Lung (tissue), 12 donors: ENCODE results near the gene PPP1R14B. TPM values are rescaled to one million over a fixed set of nuclear protein-coding genes. Genes with fewer than 3 reads are reported as not detected.

Experiments used
- ATAC-seq: fragments of 200-7000 bp; cut with Tn5 transposase; one replicate; pipeline ENCODE4 v1.9.1; 2020; ENCODE audit warnings: moderate number of reproducible peaks; ENCODE audit not compliant: insufficient read depth, low FRiP score
- DNase-seq, 3 donors: peaks; one replicate each; pipeline ENCODE4 v3.0.0-alpha.2; 2013 to 2017
- H3K27ac ChIP-seq, 2 donors: one replicate each; pipeline ENCODE4 v1.5.1; 2013; ENCODE audit warnings: mild to moderate bottlenecking in 2 of 2, moderate library complexity in 2 of 2, control low read depth in 1 of 2, inconsistent platforms in 1 of 2, low read depth in 1 of 2, low read length in 1 of 2
- H3K27me3 ChIP-seq, 3 donors: one replicate each; pipeline ENCODE4 v1.5.1; 2013; ENCODE audit warnings: low read length in 2 of 3; ENCODE audit not compliant: control insufficient read depth in 3 of 3, insufficient read depth in 3 of 3
- H3K36me3 ChIP-seq, 4 donors: one replicate each; pipeline ENCODE4 v1.5.1; 2013; ENCODE audit warnings: low read length in 4 of 4, mild to moderate bottlenecking in 1 of 4, moderate library complexity in 1 of 4; ENCODE audit not compliant: control insufficient read depth in 4 of 4, insufficient read depth in 4 of 4
- H3K4me1 ChIP-seq, 5 donors: one replicate each; pipeline ENCODE4 v1.5.1; 2013; ENCODE audit warnings: low read length in 5 of 5, mild to moderate bottlenecking in 2 of 5, moderate library complexity in 1 of 5; ENCODE audit not compliant: control insufficient read depth in 5 of 5, insufficient read depth in 5 of 5
- H3K4me3 ChIP-seq: one replicate; pipeline ENCODE4 v1.5.1; 2013; ENCODE audit warnings: mild to moderate bottlenecking, control low read depth, moderate library complexity
- H3K9ac ChIP-seq, 2 donors: one replicate each; pipeline ENCODE4 v1.5.1; 2013; ENCODE audit warnings: low read length in 2 of 2, control low read depth in 1 of 2; ENCODE audit not compliant: insufficient read depth in 1 of 2
- H3K9me3 ChIP-seq, 4 donors: one replicate each; pipeline ENCODE4 v1.5.1; 2013; ENCODE audit warnings: low read length in 3 of 4, mild to moderate bottlenecking in 1 of 4, moderate library complexity in 1 of 4; ENCODE audit not compliant: control insufficient read depth in 4 of 4, insufficient read depth in 3 of 4
- WGBS, 2 donors: extraction: QIAGEN DNeasy Blood & Tissue Kit; methylation state at CpG; one replicate each; pipeline ENCODE4 v1.1.7; 2013; 5-methylcytosine and 5-hydroxymethylcytosine counted together
- polyA plus RNA-seq, 2 donors: library from polyadenylated mRNA; stranded (reverse); fragments of 200-250 nt; gene quantifications; one replicate each; pipeline ENCODE4 v1.2.1, GENCODE V29; 2013
- total RNA-seq, 2 donors: library from RNA; depleted of rRNA in 1 of 2; stranded (reverse); fragments of >200 nt in 1 of 2; gene quantifications; one replicate each; pipeline ENCODE4 v1.2.1, GENCODE V29; 2014 to 2021
- TF ChIP-seq, protein P1 (sequence below): IDR thresholded peaks from 2 replicates; pipeline ENCODE4 v1.5.1; 2012; ENCODE audit warnings: mild to moderate bottlenecking; ENCODE audit errors: control extremely low read depth, extremely low read depth
- donor health status: control.
- donor health status: control.
- donor health status: Bipolar disorder and iron deficiency.
- donor health status: healthy.
- donor health status: DM: yes; HTN: yes; CAD: no.

Gene PPP1R14B
- total and polyA plus RNA-seq, 4 donors, result 28.2 to 241 (median 152) TPM

DNA sequence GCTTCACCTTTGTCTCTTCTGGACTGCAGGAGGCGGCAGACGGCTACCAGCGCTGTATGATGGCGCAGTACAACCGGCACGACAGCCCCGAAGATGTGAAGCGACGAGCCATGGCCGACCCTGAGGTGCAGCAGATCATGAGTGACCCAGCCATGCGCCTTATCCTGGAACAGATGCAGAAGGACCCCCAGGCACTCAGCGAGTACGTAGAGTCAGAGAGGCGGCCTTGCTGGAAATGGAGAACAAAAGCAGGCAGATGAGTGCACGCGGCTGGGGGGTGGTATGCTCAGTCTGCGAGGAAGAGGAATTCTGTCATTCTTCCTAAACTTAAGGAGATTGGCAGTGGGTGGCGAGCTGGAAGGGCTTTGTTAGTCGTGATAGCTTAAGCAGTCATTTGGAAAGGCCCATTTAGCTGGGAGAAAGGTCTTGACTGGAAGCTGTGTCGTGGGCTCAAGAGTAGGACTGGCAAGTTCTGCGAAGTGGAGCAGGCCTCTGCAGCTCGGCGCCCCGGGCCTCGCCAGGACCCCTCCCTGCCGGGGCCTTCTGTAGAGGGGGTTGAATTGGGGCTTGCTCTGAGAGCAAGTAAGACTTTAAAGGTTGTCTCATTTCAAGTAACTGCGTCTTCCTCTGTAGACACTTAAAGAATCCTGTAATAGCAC, 43.2 kb downstream of the PPP1R14B start:
- Histone ChIP-seq H3K27me3 (no peaks in the 10 kb centered on the region), H3K9me3 (no peaks in the 10 kb centered on the region), H3K9ac (no peak overlapping the region), H3K27ac (no peak overlapping the region), H3K4me1 (peaks cover 0 to 21% (median 0%) of the 10 kb centered on the region in 5 donors), H3K36me3 (peaks cover 21 to 42% (median 32%) of the 10 kb centered on the region in 4 donors), H3K4me3 (no peak overlapping the region)
- TF ChIP-seq, protein P1, sequence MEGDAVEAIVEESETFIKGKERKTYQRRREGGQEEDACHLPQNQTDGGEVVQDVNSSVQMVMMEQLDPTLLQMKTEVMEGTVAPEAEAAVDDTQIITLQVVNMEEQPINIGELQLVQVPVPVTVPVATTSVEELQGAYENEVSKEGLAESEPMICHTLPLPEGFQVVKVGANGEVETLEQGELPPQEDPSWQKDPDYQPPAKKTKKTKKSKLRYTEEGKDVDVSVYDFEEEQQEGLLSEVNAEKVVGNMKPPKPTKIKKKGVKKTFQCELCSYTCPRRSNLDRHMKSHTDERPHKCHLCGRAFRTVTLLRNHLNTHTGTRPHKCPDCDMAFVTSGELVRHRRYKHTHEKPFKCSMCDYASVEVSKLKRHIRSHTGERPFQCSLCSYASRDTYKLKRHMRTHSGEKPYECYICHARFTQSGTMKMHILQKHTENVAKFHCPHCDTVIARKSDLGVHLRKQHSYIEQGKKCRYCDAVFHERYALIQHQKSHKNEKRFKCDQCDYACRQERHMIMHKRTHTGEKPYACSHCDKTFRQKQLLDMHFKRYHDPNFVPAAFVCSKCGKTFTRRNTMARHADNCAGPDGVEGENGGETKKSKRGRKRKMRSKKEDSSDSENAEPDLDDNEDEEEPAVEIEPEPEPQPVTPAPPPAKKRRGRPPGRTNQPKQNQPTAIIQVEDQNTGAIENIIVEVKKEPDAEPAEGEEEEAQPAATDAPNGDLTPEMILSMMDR, result no peak
- ATAC-seq, result no peak
- no peak for DNase-seq
- WGBS, 2 donors, result 91 to 96% methylated on average over 27 of the region's 27 CpGs

DNA sequence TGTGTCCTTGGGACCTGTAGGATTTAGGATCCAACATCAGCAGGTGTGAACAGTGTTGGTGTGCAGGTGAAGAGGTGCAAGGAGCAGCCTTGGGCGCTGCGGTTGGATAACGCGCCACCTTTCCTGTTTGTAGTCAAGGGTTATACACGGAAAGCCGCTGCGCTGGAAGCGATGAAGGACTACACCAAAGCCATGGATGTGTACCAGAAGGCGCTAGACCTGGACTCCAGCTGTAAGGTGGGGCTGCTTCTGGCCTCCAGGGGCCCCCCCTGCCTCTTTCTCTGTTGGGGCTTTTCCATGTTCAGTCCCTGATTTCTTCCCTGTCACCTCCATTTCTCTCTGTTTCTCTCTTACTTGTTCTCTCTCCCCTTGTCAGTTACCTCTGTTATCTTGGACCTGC, 43.8 kb downstream of the PPP1R14B start:
- TF ChIP-seq, protein P1, result no peak
- 93 to 94% methylated on average over 9 of the region's 9 CpGs for WGBS, 2 donors
- Histone ChIP-seq H3K9ac (no peak overlapping the region), H3K9me3 (no peaks in the 10 kb centered on the region), H3K4me1 (peaks cover 0 to 15% (median 0%) of the 10 kb centered on the region in 5 donors), H3K36me3 (peaks cover 21 to 42% (median 36%) of the 10 kb centered on the region in 4 donors), H3K27me3 (no peaks in the 10 kb centered on the region), H3K27ac (no peak overlapping the region), H3K4me3 (no peak overlapping the region)
- no peak for ATAC-seq
- DNase-seq, result no peak

DNA sequence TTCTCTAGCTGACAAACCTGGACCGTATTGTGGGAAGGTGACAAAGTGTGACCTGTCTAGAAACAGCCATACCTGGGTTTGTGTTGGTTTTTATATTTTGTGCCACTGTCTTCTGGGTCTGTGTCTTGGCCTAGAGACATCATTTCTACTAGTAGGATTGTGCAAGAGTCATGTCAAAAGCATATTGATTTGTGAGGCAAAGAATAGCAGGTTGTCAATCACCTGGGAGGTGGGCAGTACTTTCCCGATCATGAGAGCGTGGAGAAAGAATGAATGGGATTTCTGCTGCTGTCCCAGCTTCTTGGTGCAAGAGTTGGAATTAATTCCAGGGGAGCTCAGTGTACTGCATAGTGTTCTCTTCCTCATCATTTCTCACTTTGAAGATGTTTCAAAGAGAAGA, 45.2 kb downstream of the PPP1R14B start:
- DNase-seq (no peak), ATAC-seq (no peak)
- H3K9ac ChIP-seq, result no peak overlapping the region
- H3K4me3 ChIP-seq, result no peak overlapping the region
- TF ChIP-seq, protein P1, result no peak
- H3K27me3 ChIP-seq, result no peaks in the 10 kb centered on the region
- no peak overlapping the region for H3K27ac ChIP-seq
- peaks cover 32 to 50% (median 46%) of the 10 kb centered on the region in 4 donors for H3K36me3 ChIP-seq
- H3K9me3 ChIP-seq, result no peaks in the 10 kb centered on the region
- 82 to 91% methylated on average over 3 of the region's 3 CpGs for WGBS, 2 donors
- peaks cover 0 to 5% (median 0%) of the 10 kb centered on the region in 5 donors for H3K4me1 ChIP-seq

DNA sequence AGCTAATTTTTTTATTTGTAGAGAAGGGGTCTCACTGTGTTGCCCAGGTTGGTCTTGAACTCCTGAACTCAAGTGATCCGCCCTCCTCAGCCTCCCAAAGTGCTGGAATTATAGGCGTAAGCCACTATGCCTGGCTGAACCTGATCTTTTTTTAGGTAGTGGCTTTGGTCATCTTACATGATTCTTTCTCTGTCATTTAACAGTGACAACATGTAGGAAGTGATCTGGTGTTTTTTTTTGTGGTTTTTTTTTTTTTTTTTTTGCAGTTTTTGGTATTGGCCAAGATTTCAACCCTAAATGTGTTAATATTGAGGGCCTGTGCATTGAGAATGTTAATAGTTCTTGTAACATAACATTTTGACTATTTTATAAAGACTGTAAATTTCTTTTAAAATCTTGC, 48.2 kb downstream of the PPP1R14B start:
- no peak overlapping the region for H3K9ac ChIP-seq
- no peak for ATAC-seq
- H3K4me3 ChIP-seq, result no peak overlapping the region
- TF ChIP-seq, protein P1, result no peak
- no peaks in the 10 kb centered on the region for H3K27me3 ChIP-seq
- peaks cover 52 to 68% (median 64%) of the 10 kb centered on the region in 4 donors for H3K36me3 ChIP-seq
- WGBS, 2 donors, result 80 to 89% methylated on average over 2 of the region's 2 CpGs
- H3K27ac ChIP-seq, result no peak overlapping the region
- DNase-seq, result no peak
- H3K9me3 ChIP-seq, result no peaks in the 10 kb centered on the region
- no peaks in the 10 kb centered on the region for H3K4me1 ChIP-seq
